IPS-18c (cell line): Measurements from ENCODE around the gene KBTBD12.

Experiments
- H3K4me3 ChIP-seq: 2 replicates; pipeline ENCODE4 v1.7.0; 2013; ENCODE audit warnings: low read depth, mild to moderate bottlenecking, low read length, moderate library complexity; ENCODE audit not compliant: insufficient read depth
- H3K9me3 ChIP-seq: one replicate; pipeline ENCODE4 v1.6.1; 2013; ENCODE audit warnings: mild to moderate bottlenecking, low read length, moderate library complexity; ENCODE audit not compliant: control insufficient read depth, insufficient read depth

KBTBD12 gene

DNA sequence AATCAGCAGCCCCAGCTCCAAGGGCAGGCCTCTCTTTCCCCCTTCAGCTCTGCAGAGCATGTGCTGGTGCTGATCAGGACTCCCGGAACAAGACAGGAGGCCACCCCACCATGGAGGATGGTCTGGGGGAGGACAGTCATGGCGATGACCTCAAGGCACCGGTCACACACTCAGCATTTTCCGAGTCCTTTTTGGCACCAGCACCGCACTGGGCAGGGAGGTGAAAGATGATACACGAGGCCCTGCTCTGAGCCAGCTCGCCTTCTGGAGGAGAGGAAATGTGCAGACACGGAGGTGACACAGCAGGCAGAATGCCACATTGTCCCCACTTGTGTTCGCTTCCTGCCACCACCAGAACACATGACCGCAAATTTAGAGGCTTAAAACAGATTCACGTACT lies 75.4 kb downstream of the KBTBD12 start:
- Histone ChIP-seq H3K4me3 (no peak overlapping the region), H3K9me3 (no peaks in the 10 kb centered on the region)

DNA sequence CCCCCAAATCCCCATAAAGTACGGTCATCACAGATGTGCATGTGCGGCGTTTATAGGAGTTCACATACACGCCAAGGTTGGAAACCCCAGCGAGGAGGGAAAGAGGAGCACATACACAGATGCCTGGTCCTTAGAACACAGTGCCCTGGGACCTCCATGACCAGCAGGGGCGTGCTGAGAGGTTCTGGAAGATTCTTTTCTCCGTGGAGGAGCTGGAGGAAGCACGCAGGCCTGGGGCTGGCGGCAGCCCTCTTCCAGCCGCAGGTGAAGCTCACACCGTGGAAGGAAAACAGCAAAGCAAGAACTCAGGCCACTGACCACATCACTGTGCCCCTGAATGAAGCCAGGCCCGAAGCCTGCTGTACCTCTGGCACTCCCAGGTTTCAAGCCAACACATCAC lies 76.2 kb downstream of the KBTBD12 start:
- no peaks in the 10 kb centered on the region for H3K9me3 ChIP-seq

DNA sequence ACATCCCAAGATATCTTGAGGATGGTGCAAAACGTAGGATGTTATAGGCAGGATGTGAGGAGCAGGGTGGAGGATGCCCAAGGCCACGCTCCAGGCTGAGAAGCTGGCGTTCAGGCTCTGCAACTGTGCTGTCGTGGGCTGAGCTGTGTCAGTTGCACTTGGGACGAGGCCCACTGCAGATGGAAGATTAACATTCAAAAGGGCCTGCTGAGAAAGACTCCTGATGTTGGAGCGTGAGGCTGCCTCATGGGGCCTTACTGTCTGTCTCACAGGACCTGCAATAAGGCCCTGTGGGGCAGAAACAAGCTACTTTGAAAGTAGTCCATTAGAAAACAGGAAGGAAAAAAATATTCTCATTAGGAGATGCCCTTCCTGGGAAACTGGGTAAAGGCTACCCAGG lies 76.6 kb downstream of the KBTBD12 start:
- Histone ChIP-seq H3K4me3 (no peak overlapping the region), H3K9me3 (no peaks in the 10 kb centered on the region)

More for the DNA sequence above, 76.2 kb downstream of the KBTBD12 start:
- no peak overlapping the region for H3K4me3 ChIP-seq

DNA sequence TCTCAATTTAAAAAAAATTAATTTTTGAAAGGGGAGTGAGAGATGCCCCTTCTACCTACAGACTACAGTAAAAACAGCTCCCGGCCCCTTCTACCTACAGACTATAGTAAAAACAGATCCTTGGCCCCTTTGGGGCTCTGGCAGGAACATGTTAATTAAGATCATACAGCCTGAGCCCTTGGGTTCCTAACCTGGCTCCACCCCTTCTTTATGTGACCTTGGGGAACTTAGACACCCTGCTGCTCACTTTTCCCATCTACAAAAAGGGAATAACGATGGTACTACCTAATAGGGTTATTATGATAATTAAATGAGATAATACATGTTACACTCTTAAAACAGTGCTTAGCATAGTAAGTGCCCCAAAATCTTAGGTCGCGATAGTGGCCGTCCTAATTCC lies 77.1 kb downstream of the KBTBD12 start:
- H3K4me3 ChIP-seq, result no peak overlapping the region
- no peaks in the 10 kb centered on the region for H3K9me3 ChIP-seq

DNA sequence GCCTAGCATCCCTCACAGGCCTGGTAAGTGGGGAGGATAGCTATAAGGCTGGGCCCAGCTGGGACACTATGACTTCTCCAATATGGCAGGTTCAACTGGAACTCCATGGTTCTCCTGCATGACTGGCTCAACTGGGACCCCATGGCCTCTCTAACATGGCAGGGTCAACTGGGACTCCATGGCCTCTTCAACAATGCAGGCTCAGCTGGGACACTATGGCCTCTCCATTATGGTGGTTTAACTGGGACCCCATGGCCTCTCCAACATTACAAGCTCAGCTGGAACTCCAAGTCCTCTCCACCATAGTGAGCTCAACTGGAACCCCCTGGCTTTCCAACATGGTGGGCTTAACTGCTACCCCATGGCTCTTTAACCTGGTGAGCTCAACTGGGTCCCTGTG lies 79.0 kb downstream of the KBTBD12 start:
- no peak overlapping the region for H3K4me3 ChIP-seq
- H3K9me3 ChIP-seq, result peaks cover 2% of the 10 kb centered on the region

DNA sequence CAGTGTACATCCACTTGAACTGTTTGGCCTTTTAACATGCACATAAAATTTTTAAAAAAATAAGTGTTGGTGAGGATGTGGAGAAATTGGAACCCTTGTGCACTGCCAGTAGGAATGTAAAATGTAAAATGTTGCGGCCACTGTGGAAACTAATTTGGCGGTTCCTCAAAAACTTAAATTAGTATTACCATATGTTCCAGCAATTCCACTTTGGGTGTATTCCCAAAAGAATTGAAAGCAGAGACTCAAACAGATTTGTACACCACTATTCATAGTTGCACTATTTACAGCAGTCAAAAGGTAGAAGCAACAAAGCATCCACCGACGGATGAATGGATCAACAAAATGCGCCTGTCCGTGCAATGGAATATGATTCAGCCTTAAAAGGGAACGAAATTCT lies 82.0 kb downstream of the KBTBD12 start:
- Histone ChIP-seq H3K9me3 (peaks cover 2% of the 10 kb centered on the region), H3K4me3 (no peak overlapping the region)

DNA sequence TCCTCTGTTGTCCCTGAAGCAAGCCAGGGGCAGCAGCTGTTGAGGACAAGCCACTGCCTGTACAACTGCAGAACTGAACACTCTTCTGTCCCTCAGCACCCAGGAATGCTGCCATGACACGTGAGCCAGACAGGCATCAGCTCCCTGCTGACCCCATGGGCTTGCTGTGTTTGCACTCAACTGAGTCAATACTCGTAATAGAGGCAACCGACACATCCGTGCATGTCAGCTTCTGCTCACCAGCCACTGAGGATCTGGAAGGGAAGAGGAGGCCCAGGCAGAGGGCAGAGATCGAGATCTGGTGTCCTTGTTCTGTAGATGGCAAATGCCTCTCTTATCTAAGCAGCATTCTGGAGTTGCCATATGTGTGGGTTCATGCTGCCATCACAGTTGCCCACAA lies 82.9 kb downstream of the KBTBD12 start:
- Histone ChIP-seq H3K4me3 (no peak overlapping the region), H3K9me3 (peaks cover 2% of the 10 kb centered on the region)

DNA sequence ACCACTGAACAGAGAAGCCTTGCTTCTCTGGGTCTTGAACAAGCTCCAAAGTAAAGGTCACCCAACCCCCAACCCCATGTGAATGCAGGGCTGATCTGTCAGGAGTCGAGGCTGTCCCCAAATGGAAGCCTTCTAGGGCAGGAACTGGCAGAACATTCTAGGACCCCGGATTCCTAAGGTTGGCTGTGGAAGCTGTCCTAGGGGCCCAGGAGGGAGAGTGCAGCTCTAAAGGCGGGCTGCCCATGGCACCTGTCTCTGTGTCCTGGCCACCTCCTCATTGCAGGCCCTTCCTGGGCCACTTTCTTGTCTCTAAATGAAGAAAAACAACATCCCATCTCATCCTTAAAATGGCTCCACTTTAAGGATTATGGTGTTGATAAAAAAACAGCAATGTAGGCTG lies 83.6 kb downstream of the KBTBD12 start:
- Histone ChIP-seq H3K4me3 (no peak overlapping the region), H3K9me3 (peaks cover 2% of the 10 kb centered on the region)

DNA sequence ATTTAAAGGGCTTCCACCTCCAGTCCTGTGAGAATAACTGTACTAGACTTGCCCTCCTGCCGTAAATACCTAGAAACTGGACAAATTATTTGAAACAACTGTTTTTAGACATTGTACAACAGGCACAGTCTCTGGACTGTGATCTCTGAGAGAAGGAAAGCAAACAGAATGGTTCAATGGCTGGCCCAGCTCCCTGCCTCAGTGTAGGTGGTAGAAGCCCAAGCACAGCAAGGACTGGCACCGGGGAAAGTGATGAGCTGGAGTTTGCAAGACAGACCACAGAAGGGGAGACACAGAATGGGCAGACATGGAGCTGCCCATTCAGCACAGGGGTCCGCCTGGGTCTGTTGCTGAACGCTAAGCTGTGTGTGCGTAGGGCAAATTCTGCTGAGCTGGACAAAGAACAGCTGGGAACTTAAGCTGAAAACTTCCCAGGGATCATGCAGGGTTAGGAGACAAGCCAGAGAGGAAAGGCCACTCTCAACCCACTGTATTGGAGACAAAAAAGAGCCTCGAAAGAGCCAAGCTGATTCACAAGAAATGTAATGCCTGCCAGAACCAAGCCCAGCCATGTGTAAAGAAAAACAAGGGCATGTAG lies 84.6 kb downstream of the KBTBD12 start:
- Histone ChIP-seq H3K9me3 (peaks cover 2% of the 10 kb centered on the region), H3K4me3 (no peak overlapping the region)

DNA sequence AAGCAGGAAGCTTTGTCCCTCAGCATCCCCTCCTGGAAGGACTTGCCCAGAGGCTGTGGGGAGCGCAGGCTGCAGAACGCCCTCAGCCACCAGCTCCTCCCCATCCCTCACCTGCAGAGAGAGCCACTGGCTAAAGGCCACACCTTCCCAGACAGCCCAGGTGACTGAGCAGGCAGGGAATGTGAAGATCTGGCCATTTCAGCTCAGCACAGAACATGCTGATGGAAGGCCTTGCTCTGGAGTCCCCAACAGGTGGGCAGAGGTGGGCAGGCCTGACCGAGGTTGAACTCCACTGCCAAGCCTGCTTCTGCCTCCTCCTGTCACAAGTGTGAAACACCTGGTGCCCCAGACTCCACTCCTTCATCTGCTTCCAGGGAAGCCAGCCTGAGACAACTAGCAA lies 86.5 kb downstream of the KBTBD12 start:
- H3K9me3 ChIP-seq, result peaks cover 2% of the 10 kb centered on the region

DNA sequence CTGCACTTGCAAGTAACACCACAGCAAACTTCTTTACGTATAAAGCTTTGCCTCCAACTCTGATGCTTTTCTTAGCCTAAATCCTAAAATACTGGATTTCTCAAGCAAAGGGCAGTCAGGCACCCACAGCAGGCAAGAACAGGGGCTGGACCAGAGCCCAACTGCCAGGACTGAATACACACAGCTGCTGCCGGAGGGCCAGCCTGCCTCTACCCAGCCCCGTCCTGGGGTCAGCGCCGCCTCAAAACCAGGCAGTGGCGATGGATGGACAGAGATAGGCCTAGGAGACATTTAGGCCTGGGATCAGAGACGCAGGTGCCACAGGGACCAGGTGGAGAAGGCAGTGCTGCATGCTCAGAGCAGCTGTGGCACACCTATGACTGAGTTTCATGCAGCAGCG lies 89.6 kb downstream of the KBTBD12 start:
- Histone ChIP-seq H3K9me3 (no peaks in the 10 kb centered on the region), H3K4me3 (no peak overlapping the region)

More for the DNA sequence above, 86.5 kb downstream of the KBTBD12 start:
- no peak overlapping the region for H3K4me3 ChIP-seq

DNA sequence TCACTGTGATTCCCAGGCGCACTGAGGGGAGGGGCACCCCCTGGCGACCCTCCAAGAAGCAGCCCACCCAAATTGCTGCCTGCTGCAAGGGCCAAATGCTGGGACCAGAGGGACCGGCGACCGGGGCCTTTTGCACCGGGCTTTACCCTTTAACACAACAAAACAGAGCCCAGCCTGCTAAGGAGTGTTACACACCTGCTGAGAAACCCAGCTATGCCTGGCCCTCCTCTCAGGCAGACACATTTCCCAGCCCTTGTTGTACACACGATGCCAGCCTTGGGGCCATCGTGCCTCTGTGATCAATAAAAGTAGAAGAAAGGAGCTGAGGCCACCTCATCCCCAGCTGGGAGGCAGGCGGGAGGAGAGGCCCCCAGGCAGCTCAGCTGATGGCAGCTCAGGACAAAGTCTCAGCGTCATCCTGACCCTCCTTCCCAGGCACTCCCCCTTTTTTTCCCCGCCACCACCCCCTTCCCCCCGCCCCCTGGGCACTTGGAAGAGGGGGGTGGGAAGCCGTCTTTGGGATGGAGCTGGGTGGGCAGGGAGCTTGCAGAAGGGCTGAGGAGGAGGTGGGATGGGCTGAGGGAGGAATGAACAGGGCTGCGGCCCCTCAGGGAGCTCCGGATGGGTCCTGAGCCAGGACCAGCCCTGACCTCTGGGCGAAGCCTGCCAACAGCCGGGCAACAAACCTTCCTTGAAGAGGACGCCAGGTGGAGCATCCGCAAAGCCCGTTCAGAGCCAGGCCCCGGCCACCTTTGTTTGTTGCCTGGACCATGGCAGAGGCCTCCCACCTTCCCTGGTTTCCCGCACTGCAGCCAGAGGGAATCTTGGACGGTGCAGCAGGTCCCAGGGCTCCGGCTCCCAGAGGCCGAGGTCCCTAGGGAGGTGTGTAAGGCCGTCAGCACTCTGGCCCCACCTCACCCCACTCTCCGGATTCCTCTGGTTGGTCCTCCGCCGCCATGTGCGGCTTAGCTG lies 91.3 kb downstream of the KBTBD12 start:
- H3K4me3 ChIP-seq, result peak overlapping the region; percentile 32

DNA sequence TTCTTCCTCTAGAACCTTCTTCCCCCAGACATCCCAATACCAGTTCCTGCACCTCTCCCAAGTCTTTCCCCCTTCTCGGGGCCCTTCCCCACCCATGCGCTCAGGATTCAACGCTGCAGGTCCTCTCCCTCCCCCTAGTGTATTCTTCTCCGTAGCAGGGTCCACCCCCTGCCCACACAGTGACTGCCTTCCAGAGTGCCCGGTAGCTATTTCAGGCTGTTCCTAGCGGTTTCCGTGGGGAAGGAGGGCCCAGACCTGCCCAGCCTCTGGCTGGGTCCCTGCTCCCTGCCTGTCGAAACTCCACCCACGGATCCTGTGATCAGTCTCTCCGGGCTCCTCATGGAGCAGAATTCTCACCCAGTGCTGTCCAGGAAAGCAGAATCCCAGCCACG lies 92.0 kb downstream of the KBTBD12 start:
- no peak overlapping the region for H3K4me3 ChIP-seq
- H3K9me3 ChIP-seq, result no peaks in the 10 kb centered on the region

More for the DNA sequence above, 91.3 kb downstream of the KBTBD12 start:
- no peaks in the 10 kb centered on the region for H3K9me3 ChIP-seq

DNA sequence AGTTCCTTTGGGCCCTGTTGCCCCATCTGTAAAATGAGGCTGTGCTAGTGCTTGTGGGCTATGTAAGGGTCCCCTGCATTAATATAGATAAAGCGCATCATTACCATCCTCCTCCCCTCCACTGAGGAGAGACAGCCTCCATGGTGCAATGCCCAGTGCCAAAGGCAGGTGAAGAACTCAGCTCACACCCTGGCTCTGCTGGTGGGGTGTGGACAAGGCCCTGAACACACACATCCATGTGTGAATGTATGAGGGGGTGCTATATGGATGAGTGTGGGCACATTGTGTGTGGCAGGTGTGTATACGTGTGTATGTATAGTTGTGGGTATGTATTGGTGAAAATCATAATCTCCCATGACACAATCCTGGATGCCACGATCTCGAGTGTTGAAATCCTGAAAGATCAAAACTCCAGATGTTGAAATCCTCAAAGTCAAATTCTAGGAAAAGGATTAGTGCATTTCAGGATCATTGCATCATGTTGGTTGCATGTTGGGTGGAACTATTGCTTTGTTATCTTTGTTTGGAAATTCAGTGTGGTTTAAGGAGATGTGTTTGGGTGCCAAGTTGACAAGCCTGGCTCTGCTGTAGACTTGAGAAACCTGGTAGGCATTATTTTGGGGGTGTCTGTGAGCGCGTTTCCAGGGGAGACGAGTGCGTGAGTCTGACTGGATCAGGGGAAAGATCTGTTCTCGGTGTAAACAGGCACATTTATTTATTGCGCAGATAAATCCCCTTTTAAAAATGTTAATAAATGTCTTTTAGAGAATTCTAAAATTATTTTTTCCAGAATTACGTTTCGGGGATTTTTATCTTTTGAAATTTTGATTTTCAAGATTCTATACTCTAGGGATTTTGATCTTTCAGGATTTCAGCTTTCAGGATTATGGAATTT lies 95.2 kb downstream of the KBTBD12 start:
- Histone ChIP-seq H3K4me3 (no peak overlapping the region), H3K9me3 (no peaks in the 10 kb centered on the region)

DNA sequence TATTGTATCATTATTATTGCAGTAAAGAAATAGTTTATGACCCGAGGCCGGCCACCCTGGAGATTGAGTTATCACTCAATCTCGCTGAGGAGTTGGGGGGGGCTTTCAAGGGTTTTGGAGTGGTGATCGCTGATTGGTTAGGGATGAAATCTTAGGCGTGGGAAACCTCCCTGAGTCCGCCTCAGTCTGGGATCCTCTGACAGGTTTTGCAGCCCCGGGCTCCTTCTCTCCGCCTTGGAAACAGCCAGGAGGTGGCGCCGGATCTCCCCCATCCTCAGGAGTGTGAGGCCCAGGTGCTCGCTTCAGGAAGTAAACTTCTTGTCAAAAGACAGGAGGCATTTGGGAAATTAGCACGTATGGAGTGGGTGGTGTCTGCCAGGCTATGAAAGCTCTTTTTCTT lies 96.1 kb downstream of the KBTBD12 start:
- H3K9me3 ChIP-seq, result peaks cover 3% of the 10 kb centered on the region
- no peak overlapping the region for H3K4me3 ChIP-seq

DNA sequence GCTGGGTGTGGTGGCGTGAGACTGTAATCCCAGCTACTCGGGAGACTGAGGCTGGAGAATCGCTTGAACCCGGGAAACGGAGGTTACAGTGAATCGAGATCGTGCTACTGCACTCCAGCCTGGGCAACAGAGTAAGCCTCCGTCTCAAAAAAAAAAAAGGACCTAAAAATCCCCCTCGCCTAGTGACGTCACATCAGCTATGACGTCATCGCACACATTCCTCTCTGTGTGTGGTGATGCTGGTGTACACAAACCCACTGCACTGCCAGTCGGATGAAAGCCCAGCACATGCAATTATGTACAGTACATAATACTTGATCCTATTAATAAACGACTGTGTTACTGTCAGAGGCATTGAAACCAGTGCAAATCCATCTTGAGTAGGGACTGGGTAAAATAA lies 97.0 kb downstream of the KBTBD12 start:
- Histone ChIP-seq H3K9me3 (peaks cover 5% of the 10 kb centered on the region), H3K4me3 (no peak overlapping the region)

DNA sequence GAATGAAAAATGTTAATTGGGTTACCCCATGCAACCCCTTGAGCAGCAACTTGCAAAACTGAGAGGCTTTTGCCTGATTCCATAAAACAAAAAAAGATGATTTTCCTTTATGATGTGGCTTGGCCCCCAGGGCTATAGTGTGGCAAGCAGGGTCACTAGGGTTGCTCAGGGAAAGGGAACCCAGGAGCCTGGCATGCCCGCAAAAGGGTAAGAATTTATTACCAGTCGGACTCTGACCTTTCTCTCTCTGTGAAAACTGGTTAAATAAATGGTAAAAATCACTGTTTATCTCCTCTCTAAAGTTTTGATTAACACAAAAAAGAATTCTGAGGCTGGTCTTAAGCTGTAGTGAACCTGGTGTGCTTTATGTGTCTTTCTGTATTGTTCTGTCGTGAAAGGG lies 99.5 kb downstream of the KBTBD12 start:
- Histone ChIP-seq H3K4me3 (no peak overlapping the region), H3K9me3 (peaks cover 5% of the 10 kb centered on the region)
